Stimulated activated CD4-positive, alpha-beta T cell treated with anti-CD3 and anti-CD28 coated beads, TNF-alpha, amount 100 ng/mL, for 4 hours (primary cell): ENCODE results near the gene SMG6.
A peak's percentile ranks its signal among the peaks of the same experiment; 100 is the strongest.
"Not testable (repeated sequence)": the region's sequence is repeated elsewhere in the genome, so short reads cannot be mapped to it uniquely, and the experiment has no call there.

Experiments used
- DNase-seq, 3 experiments: peaks; one replicate each; pipeline ENCODE4 v3.0.0-alpha.2; 2020; ENCODE audit warnings: low read depth in 3 of 3

SMG6 gene

GRCh38 chr17:2144701-2145100, 158.9 kb downstream of the SMG6 start:
- no peak for DNase-seq

GRCh38 chr17:2143332-2143731, 160.3 kb downstream of the SMG6 start:
- no peak for DNase-seq

GRCh38 chr17:2142682-2143081, 160.9 kb downstream of the SMG6 start:
- DNase-seq: not testable (repeated sequence)

GRCh38 chr17:2140683-2141082, 162.9 kb downstream of the SMG6 start:
- no peak for DNase-seq

GRCh38 chr17:2138761-2139160, 164.8 kb downstream of the SMG6 start:
- DNase-seq: no peak

GRCh38 chr17:2138318-2138717, 165.3 kb downstream of the SMG6 start:
- peak in 1 of 3 experiments; percentile 2 for DNase-seq

- no peak for DNase-seq
Observed at GRCh38 chr17:2137342-2138098, 166.1 kb downstream of the SMG6 start.

GRCh38 chr17:2136241-2136640, 167.3 kb downstream of the SMG6 start:
- DNase-seq: no peak

GRCh38 chr17:2128011-2128410, 175.6 kb downstream of the SMG6 start:
- no peak for DNase-seq

- no peak for DNase-seq
Observed at GRCh38 chr17:2125013-2125535, 178.5 kb downstream of the SMG6 start.

- no peak for DNase-seq
Observed at GRCh38 chr17:2124391-2124790, 179.2 kb downstream of the SMG6 start.

GRCh38 chr17:2123375-2124251, 180.0 kb downstream of the SMG6 start:
- DNase-seq: no peak

GRCh38 chr17:2122641-2123302, 180.8 kb downstream of the SMG6 start:
- DNase-seq: no peak

- no peak for DNase-seq
Observed at GRCh38 chr17:2120586-2121335, 182.8 kb downstream of the SMG6 start.

- no peak for DNase-seq
Observed at GRCh38 chr17:2113279-2113622, 190.3 kb downstream of the SMG6 start.

- no peak for DNase-seq
Observed at GRCh38 chr17:2111691-2112090, 191.9 kb downstream of the SMG6 start.

- DNase-seq: no peak
Observed at GRCh38 chr17:2110436-2110835, 193.1 kb downstream of the SMG6 start.

GRCh38 chr17:2108170-2108569, 195.4 kb downstream of the SMG6 start:
- no peak for DNase-seq

- no peak for DNase-seq
Observed at GRCh38 chr17:2107506-2107905, 196.1 kb downstream of the SMG6 start.

GRCh38 chr17:2107050-2107449, 196.5 kb downstream of the SMG6 start:
- DNase-seq: no peak

GRCh38 chr17:2106308-2106955, 197.2 kb downstream of the SMG6 start:
- DNase-seq: no peak
